ENCODE data around the gene RILPL2.
"Not testable (repeated sequence)": the region's sequence is repeated elsewhere in the genome, so short reads cannot be mapped to it uniquely, and the experiment has no call there.

RILPL2 gene

DNA sequence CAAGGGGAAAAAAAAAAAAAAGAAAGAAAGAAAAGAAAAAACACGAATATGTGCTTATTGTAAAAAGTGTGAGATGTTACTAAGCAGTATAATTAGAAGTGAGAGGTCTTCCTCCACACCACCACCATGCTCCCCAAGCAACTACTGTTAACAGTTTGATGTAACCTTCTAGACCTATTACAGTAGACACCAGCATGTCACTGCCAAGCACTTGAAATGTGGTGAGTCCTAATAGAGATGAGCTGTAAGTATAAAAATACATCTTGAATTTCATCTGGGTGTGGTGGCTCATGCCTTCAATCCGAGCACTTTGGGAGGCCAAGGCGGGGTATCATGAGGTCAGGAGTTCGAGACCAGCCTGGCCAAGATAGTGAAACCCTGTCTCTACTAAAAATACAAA is 13.4 kb upstream of the RILPL2 start:
- no peak for DNase-seq (ENCODE audit: low read depth)

DNA sequence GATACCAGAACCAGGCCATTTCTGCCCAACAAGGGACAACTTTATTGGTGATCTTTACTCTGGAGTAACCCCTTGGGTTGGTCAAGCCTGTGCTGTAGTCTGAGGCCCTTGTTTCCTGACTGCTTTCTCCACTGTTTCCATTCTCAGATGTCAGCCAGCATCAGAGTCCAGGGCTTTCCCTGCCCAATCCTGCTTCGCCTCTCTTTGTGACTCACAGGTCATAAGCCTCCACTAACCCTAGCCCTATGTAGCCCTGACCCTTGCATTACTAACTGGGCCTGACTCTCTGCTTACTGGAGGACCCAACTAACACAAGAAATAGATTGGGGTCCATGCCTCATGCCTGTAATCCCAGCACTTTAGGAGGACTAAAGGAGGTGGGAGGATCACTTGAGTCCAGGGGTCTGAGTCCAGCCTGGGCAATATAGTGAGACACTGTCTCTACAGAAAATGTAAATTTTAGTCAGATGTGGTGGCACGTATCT is 12.8 kb upstream of the RILPL2 start:
- DNase-seq (ENCODE audit: low read depth): no peak

DNA sequence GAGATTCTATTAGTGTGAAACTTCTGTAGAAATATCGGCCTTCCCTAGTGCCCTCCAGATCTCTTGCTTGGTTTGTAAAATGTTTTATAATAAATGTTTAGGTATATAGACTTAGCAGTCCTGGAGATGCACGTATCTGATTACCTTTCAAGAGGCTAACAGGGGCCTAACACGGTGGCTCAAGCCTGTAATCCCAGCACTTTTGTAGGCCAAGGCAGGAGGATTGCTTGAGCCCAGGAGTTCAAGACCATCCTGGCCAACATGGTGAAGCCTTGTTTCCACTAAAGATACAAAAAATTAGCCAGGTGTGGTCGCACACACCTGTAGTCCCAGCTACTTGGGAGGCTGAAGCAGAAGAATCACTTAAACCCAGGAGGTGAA is 9.8 kb upstream of the RILPL2 start:
- no peak for DNase-seq (ENCODE audit: low read depth)

DNA sequence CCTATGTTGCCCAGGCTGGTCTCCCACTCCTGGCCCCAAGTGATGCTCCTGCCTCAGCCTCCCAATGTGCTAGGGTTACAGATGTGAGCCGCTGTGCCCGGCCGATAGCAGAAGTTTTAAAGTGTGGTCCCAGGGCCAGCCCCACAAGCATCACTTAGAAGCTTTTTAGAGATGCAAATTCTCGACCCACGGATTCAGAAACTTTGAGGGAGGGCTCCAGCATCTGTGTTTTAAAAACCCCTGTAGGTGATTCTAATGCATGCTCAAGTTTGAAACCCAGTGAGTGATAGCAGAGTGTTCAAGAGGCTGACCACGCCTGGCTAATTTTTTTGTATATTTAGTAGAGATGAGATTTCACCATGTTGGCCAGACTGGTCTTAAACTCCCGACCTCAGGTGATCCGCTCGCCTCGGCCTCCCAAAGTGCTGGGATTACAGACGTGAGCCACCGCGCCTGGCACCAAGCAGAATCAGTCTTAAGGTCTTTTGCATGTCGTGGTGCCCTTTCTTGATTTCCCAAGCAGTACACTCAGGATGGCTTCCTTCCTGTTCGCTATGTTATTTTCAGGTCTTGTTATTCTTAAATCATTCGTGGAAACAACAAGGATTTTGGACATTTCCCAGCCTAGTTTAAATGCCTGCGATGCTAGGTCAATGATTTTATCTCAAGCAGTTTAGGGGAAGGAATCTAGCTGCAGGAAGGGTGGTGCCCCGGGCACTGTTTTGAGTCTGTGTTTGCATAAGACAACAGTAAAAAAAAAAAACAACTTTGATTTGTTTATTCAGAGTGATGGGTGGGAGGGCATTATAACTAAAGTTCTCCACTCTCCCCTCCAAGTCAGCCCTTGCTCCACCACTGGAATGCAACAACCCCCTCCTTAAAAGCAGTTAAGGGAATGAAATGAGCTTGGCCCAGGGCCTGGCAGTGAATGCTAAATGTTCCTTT is 9.2 kb upstream of the RILPL2 start:
- peak; percentile 84 for DNase-seq (ENCODE audit: low read depth)

DNA sequence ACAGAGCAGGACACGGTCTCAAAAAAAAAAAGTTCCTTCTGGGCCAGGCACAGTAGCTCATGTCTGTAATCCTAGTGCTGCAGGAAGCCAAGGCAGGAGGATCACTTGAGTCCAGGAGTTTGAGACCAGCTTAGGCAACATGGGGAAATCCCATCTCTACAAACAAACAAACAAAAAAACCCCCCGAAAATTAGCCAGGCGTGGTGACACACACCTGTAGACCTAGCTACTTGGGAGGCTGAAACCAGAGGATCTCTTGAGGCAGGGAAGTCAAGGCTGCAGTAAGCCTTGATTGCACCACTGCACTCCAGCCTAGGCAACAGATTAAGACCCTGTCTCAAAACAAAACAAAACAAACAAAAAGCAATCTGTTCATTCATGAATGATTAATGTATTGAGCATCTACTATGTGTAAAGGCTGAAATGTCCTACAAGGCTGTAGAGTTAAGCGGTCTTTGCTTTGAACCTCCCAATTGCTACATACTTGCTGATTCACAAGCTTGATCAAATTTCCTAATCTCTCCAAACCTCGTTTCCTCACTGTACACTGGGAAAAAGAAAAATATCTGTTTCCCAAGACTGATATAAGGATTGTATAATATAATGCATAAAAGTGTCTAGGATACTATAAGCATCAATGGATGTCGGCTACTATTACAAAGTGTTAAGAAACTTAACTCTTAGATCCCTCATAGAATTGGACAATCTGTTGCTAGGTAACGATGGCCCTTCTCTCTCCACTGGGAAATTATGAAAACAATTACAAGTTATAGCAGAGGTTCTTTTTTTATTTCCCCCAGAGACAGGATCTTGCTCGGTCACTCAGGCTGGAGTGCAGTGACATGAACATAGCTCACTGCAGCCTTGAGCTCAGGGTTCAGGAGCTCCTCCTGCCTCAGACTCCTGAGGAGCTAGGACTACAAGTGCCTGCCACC is 7.9 kb upstream of the RILPL2 start:
- DNase-seq (ENCODE audit: low read depth): peak; percentile 85

DNA sequence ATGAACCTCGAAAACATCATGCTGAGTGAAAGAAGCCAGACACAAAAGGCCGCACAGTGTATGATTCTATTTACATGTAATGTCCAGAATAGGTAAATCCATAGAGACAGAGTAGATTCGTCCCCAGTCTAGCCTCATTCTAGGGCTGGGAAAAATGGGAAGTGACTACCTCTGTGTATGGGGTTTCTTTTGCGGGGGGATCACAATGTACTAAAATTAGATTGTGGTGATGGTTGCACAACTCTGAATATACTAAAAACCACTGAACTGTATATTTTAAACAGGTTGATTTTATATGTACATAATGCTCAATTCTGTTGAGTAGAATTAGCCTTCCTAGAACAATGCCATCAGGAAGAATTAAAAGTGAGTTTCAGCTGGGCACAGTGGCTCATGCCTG is 6.3 kb upstream of the RILPL2 start:
- DNase-seq (ENCODE audit: low read depth): no peak

GRCh38 chr12:123441523-123442164 is 5.2 kb upstream of the RILPL2 start:
- DNase-seq (ENCODE audit: low read depth): no peak

DNA sequence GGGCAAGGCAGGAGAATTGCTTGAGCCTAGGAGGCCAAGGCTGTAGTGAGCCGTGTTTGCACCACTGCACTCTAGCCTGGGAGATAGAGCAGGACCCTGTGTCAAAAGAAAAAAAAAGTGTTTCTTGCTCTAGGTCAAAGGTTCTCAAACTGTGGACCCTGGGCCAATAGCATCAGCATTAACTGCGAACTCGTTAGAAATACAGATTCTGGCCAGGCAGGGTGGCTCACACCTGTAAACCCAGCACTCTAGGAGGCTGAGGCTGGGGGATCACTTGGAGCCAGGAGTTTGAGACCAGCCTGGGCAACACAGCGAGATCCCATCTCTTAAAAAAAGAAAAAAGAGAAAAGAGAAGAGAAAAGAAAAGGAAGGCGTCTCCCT is 858 bp downstream of the RILPL2 start:
- DNase-seq (ENCODE audit: low read depth): no peak

DNA sequence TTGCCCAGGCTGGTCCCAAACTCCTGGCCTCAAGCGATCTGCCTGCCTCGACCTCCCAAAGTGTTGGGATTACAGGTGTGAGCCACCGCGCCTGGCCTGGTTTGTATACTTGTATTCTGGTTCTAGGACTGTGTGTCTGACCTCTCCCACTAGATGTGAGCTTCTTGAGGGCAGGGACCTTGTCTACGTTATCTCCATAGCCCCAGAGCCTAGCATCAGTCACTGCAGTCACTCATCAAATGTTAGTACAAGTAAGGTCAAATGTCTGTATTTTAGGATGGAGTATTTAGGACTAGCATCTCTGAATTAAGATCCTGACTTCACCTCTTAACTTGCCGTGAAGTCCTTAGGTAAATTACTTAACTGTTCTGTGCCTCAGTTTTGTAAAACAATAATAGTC is 2.9 kb downstream of the RILPL2 start:
- DNase-seq (ENCODE audit: low read depth): no peak

DNA sequence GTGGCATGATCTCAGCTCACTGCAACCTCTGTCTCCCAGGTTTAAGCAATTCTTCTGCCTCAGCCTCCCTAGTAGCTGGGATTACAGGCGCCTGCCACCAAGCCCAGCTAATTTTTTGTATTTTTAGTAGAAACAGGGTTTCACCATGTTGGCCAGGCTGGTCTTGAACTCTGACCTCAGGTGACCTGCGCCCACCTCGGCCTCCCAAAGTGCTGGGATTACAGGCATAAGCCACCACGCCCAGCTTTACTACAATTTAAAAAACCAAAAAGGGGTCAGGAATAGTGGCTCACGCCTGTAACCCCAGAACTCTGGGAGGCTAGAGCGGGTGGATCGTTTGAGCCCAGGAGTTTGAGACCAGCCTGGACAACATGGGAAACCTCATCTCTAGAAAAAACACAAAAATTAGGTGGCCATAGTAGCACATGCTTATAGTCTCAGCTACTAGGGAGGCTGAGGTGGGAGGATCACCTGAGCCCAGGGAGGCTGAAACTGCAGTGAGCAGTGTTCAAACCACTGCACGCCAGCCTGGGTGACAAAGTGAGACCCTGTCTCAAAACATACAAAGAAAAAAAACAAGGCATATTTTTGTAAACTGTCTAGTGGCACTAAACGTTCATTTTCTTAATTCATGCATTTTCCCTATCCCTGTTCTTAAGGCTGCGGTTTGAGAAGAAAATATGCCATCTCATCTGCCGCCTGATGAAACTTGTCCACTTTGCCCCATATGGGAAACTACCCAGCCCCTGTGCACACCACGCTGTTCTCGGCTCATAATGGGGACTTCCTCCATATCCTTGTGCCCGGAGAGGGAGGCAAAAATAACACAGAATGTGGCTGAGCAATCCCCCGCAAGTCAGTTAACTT is 4.3 kb downstream of the RILPL2 start:
- peak; percentile 84 for DNase-seq (ENCODE audit: low read depth)

GRCh38 chr12:123429101-123429500 is 7.4 kb downstream of the RILPL2 start:
- not testable (repeated sequence) for DNase-seq (ENCODE audit: low read depth)

GRCh38 chr12:123428591-123428990 is 7.9 kb downstream of the RILPL2 start:
- no peak for DNase-seq (ENCODE audit: low read depth)

GRCh38 chr12:123427036-123427769 is 9.3 kb downstream of the RILPL2 start:
- no peak for DNase-seq (ENCODE audit: low read depth)

GRCh38 chr12:123421314-123421713 is 15.2 kb downstream of the RILPL2 start:
- no peak for DNase-seq (ENCODE audit: low read depth)

DNA sequence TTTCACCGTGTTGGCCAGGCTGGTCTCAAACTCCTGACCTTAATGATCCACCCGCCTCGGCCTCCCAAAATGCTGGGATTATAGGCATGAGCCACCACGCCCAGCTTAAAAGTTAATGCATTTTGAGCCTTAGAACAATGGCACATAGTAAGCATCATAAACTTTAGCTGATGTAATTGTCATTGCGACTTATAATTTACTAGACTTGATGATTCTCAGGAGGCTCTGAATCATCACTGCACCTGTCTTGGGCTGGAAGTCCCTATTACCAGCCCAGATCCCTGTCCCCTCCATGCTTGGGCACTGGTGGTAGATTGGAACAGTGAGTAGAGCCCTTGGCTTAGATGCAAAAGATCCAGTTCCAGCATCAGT is 26.5 kb downstream of the RILPL2 start:
- no peak for DNase-seq (ENCODE audit: low read depth)

DNA sequence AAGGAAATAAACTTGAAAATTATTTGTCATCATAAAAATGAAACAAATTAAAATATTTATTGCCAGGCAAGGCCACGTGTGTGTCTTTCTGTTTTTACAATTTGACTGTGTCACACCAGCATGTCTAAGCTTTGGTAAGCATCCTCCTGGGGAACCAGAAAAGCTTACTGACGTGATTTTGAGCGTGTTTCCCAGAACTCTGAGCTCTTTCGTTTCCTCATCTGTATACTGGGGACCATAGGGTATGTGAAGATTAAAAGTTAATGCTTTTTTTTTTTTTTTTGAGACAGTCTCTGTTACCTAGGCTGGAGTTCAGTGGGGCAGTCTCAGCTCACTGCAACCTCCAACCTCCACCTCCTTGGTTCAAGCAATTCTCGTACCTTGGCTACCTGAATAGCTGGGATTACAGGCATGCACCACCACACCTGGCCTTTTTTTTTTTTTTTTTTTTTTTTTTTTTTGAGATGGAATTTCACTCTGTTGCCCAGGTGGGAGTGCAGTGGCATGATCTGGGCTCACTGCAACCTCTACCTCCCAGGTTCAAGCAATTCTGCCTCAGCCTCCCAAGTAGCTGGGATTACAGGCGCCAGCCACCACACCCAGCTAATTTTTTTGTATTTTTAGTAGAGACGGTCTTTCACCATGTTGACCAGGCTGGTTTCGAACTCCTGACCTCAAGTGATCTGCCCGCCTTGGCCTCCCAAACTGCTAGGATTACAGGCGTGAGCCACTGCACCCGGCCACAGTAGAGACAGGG is 27.0 kb downstream of the RILPL2 start:
- DNase-seq (ENCODE audit: low read depth): not testable (repeated sequence)

DNA sequence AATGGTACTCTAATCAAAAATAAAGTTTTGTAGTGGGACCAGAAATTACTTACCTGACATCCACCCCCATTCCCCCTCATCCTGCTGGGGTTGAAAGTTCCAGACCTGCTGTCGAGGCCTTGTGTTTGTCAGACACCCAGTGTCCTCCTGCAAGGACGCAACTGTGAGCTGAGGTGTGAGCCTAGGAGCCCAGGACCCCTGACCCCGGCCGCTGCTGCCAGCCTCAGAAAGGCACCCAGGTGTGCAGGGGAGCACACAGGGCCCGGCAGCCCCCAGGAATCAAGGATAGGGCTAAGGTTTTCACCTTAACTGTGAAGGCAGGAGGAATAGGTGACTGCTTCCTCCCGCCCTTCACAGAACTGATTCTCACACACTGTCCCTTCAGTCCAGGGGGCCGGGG is 27.9 kb downstream of the RILPL2 start:
- not testable (repeated sequence) for DNase-seq (ENCODE audit: low read depth)

- DNase-seq (ENCODE audit: low read depth): not testable (repeated sequence)
Measured at GRCh38 chr12:123407934-123408333, 28.6 kb downstream of the RILPL2 start.

DNA sequence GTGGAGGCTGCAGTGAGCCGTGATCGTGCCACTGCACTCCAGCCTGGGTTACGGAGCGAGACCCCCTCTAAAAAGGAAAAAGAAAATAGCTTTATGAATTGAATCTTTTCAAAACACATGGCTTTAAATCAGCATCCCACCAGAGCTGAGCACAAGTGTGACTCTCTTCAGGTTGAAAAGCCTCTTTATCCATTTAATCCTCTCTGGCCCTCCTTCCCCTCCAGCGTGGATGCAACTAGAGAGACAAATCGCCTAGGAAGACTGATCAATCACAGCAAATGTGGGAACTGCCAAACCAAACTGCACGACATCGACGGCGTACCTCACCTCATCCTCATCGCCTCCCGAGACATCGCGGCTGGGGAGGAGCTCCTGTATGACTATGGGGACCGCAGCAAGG is 29.2 kb downstream of the RILPL2 start:
- DNase-seq (ENCODE audit: low read depth): not testable (repeated sequence)

GRCh38 chr12:123404581-123404980 is 31.9 kb downstream of the RILPL2 start:
- DNase-seq (ENCODE audit: low read depth): no peak
